D721Med (cell line): ENCODE results near the gene CS.

ENCODE experiments used
- DNase-seq: peaks from one replicate; pipeline ENCODE4 v3.0.0; 2011; ENCODE audit warnings: low spot score; ENCODE audit not compliant: insufficient read length
- FAIRE-seq: peaks from 2 replicates; lab custom pipeline; 2011; peaks lifted over from hg19 to GRCh38; lab: Jason Lieb, UNC
- CTCF ChIP-seq: IDR thresholded peaks from 2 replicates; pipeline ENCODE4 v1.5.1; 2012; ENCODE audit warnings: mild to moderate bottlenecking, control low read depth; ENCODE audit not compliant: insufficient read depth; ENCODE audit errors: missing control alignments

Gene CS

DNA sequence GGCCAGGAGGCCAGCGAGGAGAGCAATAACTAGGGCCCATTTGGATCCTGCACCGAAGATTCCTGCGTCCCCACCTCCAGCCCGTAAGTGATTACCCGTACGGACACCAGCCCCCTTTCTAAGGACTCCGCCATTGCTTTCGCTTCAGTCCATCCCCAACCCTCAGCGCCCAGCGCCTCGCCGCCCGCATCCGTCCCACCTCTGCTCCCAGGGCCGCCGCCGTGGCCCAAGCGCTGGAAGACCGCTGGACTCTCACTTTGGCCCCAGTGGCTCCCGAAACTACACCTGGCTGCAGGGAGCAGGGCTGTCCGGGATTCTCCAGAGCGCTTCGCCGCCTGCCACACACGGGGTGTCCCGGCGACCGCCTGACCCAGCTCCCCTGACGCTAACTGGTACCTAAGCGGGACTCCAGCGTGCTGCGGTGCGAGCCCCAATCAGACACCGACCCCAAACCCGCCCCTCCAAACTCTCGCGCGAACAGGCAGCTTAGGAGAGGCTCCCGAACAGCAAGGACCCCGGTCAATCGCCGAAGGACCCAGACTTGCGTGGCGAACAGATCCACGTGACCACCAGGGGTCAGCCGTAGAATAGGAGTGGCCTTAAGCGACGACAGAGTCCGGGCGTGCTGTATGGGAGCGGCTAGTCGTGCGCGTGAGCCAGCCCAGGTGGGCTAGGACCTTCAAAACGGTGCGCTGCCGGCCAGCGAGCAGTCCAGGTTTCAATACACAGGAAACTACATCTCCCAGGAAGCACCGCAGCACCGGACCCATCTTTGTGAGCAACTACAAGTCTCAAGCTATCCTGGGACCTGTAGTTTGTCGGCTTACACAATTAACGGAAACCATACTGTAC lies 15.7 kb upstream of the CS start, which contains the start of gene CNPY2:
TSS of gene CNPY2 (minus strand) at position 367 of the 852 bp plus-strand sequence. CDS start 771 bp downstream, outside the sequence.
- DNase-seq: peak; percentile 82
- TF ChIP-seq CTCF: peak; percentile 12
- FAIRE-seq: no peak

DNA sequence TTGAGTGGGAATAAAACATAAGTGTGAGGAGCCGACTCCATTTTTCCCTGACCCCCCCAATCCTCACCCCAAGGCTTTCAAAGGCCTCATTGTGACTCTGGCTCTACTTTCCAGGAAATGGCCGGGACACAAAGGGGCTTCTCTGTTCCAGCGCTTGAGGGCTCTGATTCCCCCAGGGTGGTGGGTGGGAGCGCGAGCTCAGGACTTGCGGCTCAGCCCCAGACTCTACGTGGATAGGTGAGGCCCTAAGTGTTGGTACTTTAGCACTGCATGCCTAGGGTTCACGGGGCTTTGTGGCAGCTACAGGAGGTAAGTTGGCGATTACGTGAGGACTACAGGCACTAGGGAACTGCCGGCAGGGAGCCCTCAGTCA lies 15.1 kb upstream of the CS start:
- FAIRE-seq (no peak), DNase-seq (no peak)
- no peak for TF ChIP-seq CTCF

GRCh38 chr12:56311003-56311402 lies 10.9 kb upstream of the CS start:
- FAIRE-seq (no peak), DNase-seq (no peak)
- TF ChIP-seq CTCF: no peak

GRCh38 chr12:56308714-56309113 lies 8.6 kb upstream of the CS start:
- no peak for TF ChIP-seq CTCF
- DNase-seq: no peak
- no peak for FAIRE-seq

GRCh38 chr12:56307221-56307965 lies 7.3 kb upstream of the CS start:
- no peak for FAIRE-seq
- no peak for TF ChIP-seq CTCF

DNA sequence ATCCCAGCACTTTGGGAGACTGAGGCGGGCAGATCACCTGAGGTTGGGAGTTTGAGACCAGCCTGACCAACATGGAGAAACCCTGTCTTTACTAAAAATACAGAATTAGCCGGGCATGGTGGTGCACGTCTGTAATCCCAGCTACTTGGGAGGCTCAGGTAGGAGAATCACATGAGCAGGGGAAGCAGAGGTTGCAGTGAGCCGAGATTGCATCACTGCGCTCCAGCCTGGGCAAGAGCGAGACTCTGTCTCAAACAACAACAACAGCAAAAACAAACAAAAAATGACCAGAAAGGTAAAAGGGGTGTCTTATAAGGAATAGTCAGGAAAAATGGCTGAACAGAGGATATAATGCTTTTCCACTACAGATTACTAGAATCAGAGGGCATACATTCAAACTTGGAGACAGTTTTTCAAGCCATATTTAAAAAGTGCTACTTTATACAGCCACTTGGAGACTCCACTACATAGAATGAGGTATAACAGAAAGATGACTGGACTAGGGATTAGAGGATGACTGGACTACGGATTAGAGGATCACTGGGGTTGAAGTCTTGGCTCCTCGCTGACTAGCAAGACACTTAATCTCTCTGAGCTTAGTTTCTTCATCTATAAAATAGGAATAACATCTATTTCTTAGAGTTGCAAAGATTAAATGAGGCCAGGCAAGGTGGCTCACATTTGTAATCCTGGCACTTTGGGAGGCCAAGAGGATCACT lies 4.9 kb upstream of the CS start:
- DNase-seq (no peak), FAIRE-seq (no peak)
- no peak for TF ChIP-seq CTCF

More at GRCh38 chr12:56307221-56307965, 7.3 kb upstream of the CS start:
- no peak for DNase-seq
